ENCODE measurements around the gene CEP70.
A peak's percentile ranks its signal among the peaks of the same experiment; 100 is the strongest.
"Not testable (repeated sequence)": the region's sequence is repeated elsewhere in the genome, so short reads cannot be mapped to it uniquely, and the experiment has no call there.

CEP70 gene

GRCh38 chr3:138594150-138594934 is at the start of gene CEP70:
TSS of gene CEP70 (minus strand) at chr3:138594260. CDS start at chr3:138572927, 21,333 bp downstream.
- DNase-seq (ENCODE audit: low read depth in 2 of 2), result peak; percentile 76 to 79

- no peak for DNase-seq (ENCODE audit: low read depth in 2 of 2)
Observed at GRCh38 chr3:138642927-138643253, 48.8 kb upstream of the CEP70 start.

DNA sequence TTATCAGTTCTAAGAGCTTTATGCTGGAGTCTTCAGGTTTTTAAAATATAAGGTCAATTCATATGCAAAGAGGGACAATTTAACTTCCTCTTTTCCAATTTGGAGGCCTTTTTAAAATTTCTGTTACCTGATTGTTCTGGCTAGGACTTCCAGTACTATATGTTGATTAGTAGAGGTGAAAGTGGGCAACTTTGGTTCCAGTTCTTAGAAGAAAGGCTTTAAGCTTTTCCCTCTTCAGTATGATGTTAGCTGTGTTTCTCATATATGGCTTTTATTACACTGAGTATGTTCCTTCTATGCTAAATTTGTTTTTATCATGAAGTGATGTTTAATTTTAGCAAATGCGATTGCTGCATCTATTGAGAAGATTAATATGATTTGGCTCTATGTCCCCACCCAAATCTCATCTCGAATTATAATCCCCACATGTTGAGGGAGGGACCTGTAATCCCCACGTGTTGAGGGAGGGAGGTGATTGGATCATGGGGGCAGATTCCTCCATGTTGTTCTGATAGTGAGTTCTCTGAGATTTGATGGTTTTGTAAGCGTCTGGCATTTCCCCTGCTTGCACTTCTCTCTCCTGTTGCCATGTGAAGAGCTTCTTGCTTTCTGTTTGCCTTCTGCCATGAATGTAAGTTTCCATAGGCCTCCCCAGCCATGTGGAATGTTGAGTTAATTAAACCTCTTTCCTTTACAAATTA is 48.3 kb upstream of the CEP70 start:
- no peak for DNase-seq (ENCODE audit: low read depth in 2 of 2)

GRCh38 chr3:138640537-138640936 is 46.5 kb upstream of the CEP70 start:
- no peak for DNase-seq (ENCODE audit: low read depth in 2 of 2)

DNA sequence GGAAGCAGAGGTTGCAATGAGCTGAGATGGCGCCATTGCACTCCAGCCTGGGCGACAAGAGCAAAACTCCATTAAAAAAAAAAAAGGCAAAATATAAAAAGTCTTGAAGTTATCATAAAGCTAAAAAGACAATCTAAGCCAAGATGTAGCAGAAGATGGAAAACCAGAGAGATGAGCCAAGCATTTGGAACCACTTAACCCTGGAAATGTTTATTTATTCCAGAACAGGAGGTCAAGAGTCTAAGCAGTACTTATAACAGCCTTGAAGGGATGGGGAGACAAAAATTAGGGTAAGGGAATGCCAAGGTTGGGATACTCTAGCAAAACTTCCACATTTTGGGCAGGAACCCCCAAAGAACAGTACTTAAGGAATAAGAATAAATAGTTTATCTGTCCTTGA is 44.6 kb upstream of the CEP70 start:
- no peak for DNase-seq (ENCODE audit: low read depth in 2 of 2)

DNA sequence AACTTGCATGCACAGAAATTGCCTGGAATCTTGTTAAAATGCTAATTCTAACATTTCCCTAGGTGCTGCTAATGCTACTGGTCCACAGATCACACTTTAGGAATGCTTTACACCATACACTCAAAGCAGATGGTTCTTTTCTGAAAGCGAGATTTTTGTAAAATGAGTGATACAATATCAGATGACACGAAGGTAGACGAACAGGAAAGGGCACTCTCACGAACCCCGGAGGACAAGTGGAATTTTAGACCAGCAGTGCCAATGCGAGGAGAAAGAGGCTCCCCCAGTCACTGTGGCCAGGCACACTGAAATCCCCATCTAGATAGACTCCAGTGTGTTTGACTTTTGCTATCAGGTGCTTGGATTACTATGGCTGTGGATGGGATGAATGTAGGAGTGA is 35.5 kb upstream of the CEP70 start:
- DNase-seq (ENCODE audit: low read depth in 2 of 2), result no peak

- DNase-seq (ENCODE audit: low read depth in 2 of 2), result no peak
Observed at GRCh38 chr3:138625707-138626365, 31.8 kb upstream of the CEP70 start.

- no peak for DNase-seq (ENCODE audit: low read depth in 2 of 2)
Observed at GRCh38 chr3:138624518-138624917, 30.5 kb upstream of the CEP70 start.

DNA sequence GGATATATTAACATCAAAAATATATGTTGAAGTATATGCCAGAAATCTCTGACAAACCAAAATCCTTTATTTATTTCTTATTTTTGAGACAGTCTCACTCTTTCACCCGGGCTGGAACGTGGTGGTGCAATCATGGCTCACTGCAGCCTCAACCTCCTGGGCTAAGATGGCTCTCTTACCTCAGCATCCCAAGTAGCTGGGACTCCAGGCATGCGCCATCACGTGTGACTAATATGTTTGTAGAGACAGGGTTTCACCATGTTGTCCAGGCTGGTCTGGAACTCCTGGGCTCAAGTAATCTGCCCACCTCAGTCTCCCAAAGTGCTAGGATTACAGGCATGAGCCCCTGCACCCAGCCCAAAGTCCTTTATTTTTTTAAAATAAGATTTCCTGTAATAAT is 26.4 kb upstream of the CEP70 start:
- no peak for DNase-seq (ENCODE audit: low read depth in 2 of 2)

- no peak for DNase-seq (ENCODE audit: low read depth in 2 of 2)
Observed at GRCh38 chr3:138615462-138615861, 21.4 kb upstream of the CEP70 start.

- no peak for DNase-seq (ENCODE audit: low read depth in 2 of 2)
Observed at GRCh38 chr3:138609898-138610266, 15.8 kb upstream of the CEP70 start.

DNA sequence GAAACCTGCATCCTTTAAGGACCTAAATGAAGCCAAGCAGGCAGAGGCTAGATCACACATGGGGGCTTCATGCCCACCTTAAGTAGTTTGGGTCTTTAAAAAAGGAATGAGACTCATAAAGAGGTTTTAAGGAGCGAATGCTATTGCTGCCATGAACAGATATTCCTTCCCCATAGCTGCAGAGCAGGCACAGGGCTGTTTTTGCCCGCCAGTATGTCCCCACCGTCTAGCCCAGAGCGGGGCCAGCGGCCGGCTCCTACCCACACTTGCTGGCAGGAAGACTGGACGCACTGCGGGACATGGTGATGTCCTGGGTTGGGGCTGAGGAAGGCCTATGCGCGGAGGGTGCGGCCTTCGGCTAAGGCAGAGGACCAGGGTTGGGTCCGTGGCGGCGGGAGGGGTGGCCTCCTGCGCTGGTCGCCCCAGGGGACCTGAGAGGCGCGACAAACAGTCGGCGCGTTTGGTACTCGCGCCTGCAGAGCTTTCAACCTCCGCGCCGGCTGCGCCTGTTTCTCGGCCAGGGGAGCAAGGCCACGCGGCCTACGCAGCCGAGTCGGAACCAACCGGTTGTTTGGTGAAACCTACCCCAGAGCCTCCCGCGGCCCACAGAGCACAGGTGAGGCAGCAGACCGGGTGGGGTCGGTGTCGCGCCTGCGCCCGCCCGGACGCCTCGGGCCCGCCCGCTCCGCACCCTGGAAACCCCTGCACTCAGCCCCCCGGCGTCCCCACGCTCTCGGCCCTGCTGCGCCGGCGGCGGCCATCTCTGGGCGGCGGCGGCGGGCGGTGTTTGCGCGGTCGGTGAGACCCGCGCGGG is 14.5 kb upstream of the CEP70 start, which contains the start of gene FAIM:
Gene FAIM, plus strand, starts transcription at position 450 of the 814 bp plus-strand sequence. CDS start 10,956 bp downstream, outside the sequence.
- peak; percentile 21 to 46 for DNase-seq (ENCODE audit: low read depth in 2 of 2)

- not testable (repeated sequence) for DNase-seq (ENCODE audit: low read depth in 2 of 2)
Observed at GRCh38 chr3:138604106-138604595, 10.1 kb upstream of the CEP70 start.

GRCh38 chr3:138601661-138602060 is 7.6 kb upstream of the CEP70 start:
- DNase-seq (ENCODE audit: low read depth in 2 of 2), result not testable (repeated sequence)

DNA sequence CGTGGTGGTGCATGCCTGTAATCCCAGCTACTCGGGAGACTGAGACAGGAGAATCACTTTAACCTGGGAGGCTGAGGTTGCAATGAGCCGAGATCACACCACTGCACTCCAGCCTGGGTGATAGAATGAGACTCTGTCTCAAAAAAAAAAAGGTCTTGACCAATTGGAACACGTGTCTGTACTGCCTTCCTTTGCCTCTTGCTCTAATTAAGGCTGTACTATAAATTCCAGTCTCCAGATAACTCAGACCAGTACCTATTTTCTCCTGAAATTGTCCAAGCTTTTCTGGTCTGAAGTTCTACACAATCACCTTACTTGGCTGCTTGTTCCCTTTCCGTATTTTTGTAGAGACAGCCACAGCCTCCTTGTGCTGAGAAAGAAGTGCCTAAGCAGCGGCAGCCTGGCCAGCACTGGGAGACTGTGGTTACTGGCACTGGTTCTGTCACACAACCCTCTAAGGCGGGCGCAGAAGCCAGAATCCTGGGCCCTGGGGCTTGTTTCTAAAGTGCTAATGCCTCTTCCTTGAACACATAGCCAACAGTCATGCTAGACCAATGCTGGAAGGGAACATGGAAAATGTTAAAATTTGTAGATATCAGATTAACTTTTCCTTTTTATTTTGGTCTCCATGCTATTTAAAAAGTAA is 6.2 kb upstream of the CEP70 start:
- no peak for DNase-seq (ENCODE audit: low read depth in 2 of 2)

DNA sequence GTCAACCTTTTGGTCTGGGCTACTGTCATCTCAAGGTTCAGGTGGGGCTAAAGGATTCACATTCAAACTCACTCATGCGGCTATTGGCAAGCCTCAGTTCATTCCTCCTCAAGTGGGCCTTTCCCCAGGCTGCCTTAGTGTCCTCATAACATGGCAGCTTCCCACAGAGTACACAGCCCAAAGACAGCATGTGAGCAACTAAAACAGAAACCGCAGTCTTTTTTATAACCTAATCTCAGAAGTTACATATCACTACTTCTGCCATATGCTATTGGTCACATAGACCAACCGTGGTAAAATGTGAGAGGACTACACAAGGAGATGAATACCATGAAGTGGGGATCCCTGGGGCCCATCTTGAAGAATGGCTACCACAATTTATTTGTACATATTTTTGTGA is 4.5 kb upstream of the CEP70 start:
- DNase-seq (ENCODE audit: low read depth in 2 of 2), result no peak

DNA sequence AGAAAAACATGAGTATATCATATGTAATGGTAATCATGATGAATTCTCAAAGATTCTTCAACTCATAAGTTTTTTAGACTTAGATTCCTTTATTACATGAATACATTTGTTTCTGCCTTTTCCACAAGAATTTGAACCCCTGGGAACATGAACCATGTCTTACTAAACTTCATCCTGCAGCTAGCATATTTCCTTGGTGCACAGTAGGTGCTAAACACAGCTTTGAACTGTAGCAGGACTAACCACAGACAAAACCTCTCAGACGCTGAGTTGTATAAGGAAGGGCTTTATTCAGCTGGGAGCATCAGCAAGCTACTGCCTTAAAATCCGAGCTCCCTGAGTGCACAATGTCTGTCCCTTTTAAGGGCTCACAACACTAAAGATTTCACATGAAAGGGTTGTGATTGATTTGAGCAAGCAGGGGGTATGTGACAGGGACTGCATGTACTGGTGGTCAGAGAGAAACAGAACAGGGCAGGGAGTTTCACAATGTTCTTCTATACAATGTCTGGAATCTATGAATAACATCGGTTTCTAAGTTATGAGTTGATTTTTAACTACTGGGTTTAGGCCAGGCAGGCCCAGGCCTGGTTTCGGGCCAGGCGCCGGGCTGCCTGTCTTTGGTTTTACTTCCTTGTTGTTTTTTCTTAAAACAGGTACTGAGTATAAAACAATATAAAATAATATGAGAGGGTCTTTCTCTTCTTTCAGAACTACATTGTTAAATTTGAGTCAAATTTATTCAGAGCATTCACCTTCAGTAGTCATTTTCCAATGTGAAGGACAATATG is 3.3 kb upstream of the CEP70 start:
- DNase-seq (ENCODE audit: low read depth in 2 of 2), result not testable (repeated sequence)

- DNase-seq (ENCODE audit: low read depth in 2 of 2), result no peak
Observed at GRCh38 chr3:138594935-138595610, 1.0 kb upstream of the CEP70 start.

DNA sequence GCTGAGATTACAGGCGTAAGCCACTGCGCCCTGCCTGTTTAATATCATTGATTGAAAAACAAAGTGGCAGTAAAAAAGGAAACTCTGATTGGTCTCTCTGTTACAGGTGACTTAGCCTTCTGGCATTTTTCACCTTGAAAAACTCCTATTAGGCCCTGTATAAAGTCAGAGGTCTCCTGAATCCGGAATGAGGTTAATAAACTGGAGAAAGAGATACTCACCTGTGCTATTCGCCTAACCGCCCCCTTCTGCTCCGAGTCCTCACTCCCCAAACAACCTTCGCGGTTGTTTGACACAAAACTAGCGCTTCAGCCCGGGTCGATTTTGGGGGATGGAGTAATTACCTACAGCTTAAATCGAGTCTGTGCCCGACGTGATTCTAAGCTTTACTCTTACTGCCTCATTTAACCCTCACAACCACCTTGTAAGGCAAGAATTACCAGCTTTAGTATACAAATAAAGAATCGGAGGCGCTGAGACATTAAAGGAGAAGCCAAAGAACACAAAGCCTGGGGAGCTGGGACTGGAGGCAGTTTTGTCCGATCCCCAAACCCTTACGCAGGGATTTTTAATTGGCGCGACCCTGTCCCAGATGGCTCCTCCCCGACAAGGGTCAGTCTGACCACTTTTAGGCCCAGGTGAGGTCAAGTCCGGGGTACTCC is 441 bp downstream of the CEP70 start:
- no peak for DNase-seq (ENCODE audit: low read depth in 2 of 2)
